NCI-H146 treated with DMSO at 0.1 percent for 48 hours (cell line): ENCODE results near the gene CBLL1.

Experiments used
- DNase-seq: peaks from one replicate; lab custom pipeline; 2025; ENCODE audit not compliant: unreplicated experiment; lab: John Stamatoyannopoulos, UW

CBLL1 gene

GRCh38 chr7:107742678-107743566, 1.0 kb upstream of the CBLL1 start:
- peak; percentile 67 for DNase-seq

GRCh38 chr7:107744345-107744750, 406 bp downstream of the CBLL1 start:
- peak; percentile 56 for DNase-seq

DNA sequence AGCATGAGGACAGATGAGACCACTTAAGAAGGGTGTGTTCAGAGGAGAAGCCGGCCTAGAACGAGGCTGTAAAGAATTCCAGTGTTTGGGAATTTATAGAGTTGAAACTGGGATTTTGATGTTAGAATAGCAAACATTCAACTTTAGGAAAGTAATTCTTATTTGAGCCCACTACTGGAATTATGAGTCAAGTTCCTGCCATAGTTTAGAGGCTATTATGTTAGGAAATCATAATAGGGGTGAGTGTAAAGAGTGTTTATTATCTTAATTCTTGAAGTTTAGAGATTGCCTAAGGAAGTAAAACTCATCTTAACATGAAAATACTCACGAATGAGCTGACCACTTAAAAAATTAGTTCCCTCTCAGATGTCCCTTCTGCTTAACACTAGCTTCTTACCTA, 2.1 kb downstream of the CBLL1 start:
- DNase-seq, result no peak

DNA sequence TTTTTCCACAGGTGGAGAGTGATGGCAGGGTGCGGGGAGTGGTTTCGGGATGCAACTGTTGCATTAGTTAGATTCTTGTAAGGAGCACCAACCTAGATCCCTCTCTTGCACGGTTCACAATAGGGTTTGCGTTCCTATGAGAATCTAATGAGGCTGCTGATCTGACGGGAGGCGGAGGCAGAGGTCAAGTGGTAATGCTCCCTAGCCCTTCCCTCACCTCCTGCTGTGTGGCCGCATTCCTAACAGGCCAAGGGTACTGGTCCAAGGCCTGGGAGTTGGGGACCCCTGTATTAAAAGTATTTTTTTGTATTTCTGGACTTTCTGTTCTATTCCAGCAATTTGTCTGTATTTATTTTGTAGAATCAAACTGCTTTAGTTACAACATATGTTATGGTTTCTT, 7.2 kb downstream of the CBLL1 start:
- no peak for DNase-seq

GRCh38 chr7:107754642-107755041, 10.7 kb downstream of the CBLL1 start:
- no peak for DNase-seq

DNA sequence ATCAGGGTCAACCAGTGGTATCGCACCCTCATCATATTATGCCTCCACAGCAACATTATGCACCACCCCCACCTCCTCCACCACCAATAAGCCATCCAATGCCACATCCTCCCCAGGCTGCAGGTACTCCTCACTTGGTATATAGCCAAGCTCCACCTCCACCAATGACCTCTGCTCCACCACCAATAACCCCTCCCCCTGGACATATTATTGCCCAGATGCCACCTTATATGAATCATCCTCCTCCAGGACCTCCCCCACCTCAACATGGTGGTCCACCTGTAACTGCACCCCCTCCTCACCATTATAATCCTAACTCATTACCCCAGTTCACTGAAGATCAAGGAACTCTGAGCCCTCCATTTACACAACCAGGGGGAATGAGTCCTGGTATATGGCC, 14.7 kb downstream of the CBLL1 start:
- no peak for DNase-seq

DNA sequence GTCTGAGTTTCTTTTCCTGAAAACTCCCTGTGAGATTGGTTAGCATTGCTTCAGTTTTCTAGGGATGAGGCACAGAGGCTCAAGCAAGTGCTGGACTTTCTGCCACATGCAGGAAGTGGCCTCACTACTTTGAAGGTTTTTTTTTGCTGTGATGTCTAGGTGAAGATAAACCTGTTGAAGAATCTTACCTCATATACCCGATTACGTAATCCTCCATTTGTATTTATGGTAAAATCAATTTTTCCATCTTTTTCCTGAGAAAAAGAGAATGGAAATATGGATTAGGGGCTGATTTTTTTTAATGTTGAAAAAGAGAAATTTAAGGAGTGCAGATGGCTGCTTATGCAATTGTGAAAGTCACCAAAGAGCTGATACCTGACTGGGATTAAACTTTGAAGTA, 23.4 kb downstream of the CBLL1 start:
- no peak for DNase-seq

DNA sequence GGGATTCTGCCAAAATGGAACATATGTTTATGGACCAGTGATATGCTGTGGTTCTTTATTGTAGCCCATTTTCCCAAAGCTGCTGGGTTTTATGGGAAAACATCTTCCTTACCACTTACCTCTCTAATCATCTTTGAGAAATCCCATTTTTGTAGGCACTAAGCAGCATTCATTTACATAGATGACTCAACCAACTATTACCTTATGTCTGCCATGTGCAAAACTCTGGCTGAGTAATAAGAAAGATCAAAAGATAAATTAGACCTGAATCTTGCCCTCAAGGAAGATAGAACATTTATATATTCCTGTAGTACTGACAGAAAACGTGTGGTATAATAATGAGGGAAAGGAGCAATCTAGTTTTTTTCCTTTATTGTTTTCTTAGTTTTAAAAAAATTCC, 24.3 kb downstream of the CBLL1 start:
- DNase-seq, result no peak

DNA sequence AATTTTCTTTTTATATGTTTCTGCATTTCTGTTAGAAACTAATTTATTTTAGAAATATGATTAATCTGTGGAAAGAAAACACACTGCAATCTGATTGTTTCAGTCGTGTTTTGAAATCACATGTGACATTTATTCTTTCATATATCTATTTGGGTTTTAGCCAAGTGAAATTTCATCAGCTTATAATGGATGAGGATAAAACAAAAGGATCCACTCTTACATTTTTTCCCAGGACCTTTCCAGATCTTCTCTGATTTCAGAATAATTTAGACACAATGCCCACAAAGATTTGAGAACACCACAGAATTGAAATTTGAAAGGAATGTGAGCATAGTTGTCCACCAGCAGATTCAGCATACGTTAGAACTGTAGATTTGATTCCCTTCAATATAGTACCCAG, 29.1 kb downstream of the CBLL1 start:
- no peak for DNase-seq

- no peak for DNase-seq
These were observed 33.8 kb downstream of the CBLL1 start for GRCh38 chr7:107777702-107778101.

DNA sequence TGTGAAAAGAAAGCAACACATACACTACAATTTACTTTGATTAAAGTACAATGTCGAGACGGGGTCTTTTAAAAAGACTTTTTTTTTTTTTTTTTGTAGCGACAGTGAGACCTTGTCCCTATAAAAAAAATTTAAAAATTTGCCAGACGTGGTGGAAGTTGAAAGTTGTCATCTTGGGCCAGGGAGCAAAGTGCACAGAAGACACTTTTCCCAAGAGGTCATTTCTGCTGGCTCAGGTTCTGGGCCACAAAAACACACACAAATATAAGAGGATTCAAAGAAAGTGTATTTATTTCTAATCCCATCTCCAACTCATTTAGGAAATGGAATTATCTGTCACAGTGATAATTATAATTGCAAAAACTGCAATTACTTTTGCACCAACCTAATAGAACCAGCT, 34.3 kb downstream of the CBLL1 start:
- DNase-seq, result no peak

- no peak for DNase-seq
These were observed 35.7 kb downstream of the CBLL1 start for GRCh38 chr7:107779647-107780099.

DNA sequence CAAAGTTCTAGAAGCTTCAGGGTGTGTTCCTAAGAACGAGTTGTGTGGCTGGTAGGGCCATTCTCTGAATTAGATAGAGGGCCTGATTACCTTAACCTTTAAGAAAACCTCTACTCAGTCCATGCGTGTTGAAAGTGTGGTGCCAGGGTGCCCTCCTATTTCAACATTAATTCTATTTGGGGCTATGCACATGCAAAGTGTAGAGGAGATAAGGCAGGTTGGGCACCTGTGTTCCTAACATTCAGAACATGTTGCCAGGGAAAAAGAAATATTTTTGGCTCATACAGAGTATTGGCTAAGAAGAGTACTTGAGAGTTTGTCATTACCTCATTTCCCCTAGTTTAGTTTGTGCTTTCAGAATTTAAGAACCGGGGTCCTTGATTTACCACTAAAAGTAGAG, 38.4 kb downstream of the CBLL1 start:
- no peak for DNase-seq

GRCh38 chr7:107783648-107784047, 39.7 kb downstream of the CBLL1 start:
- DNase-seq, result no peak

- DNase-seq, result no peak
These were observed 41.2 kb downstream of the CBLL1 start for GRCh38 chr7:107785170-107785569.

DNA sequence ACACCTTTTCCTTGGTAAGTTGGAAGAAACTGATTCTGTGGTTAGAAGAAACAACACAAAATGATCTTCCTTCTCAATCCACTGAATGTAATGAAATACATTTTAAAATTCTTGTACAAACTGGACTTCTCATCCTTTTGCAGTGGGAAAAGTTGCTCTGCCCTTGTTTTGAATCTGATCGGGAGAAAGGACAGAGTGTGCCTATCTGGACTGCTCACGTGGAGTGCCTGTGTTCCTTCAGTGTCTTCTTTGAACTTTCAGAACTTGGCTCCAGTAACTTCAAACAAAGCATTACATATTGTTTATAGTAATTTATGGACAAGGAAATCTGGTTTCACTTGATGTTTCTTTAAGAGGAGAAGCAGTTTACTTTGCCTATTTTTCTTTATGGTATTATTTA, 42.0 kb downstream of the CBLL1 start:
- DNase-seq, result no peak

DNA sequence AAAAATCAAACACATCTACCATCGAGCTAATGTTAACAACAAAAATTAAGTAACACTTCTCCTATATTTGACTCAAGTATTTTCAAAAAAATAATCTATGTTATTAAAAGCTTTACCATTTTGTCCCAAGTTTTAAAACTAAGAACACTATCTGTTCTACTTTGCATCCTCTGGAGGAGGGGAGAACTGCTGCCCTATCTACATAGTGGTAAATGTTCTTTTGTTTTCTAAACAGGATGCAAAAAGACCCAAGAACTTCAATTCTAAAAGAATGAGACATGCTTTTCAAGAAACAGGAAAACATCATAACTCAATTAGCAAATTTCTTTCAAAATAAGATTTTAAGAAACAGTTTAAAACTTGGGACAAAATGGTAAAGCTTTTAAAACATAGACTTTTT, 44.3 kb downstream of the CBLL1 start:
- no peak for DNase-seq

GRCh38 chr7:107788662-107789061, 44.7 kb downstream of the CBLL1 start:
- no peak for DNase-seq

DNA sequence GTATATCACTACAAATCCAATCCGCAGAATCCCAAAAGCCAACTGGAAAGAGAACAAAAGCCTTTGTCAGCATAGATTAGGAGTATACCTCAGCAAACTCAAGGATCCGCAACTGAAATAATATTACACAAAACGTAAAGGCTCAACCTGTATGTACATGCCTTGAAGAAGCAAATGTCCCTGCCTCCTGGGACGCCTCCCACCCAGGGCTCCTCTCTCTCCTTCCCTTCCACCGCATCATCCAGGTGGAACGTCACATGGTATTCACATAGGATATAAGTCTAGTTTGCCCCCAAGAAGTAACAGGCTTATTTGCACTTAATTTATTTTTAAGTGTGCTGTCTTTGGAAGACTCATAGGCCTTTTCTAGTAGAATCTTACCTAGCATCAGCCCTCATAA, 45.7 kb downstream of the CBLL1 start:
- no peak for DNase-seq

DNA sequence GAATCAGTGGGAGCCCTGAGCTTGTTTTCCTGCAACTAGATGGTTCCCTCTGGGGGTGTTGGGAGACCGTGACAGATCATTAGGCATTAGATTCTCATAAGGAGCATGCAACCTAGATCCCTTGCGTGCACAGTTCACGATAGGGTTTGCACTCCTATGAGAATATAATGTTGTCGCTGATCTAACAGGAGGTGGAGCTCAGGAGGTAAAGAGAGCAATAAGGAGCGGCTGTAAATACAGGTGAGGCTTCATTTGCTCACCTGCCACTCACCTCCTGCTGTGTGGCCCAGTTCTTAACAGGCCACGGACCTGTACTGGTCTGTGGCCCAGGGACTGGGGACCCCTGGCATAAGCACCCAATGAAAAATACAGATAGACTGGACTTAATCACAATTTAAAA, 48.4 kb downstream of the CBLL1 start:
- no peak for DNase-seq

DNA sequence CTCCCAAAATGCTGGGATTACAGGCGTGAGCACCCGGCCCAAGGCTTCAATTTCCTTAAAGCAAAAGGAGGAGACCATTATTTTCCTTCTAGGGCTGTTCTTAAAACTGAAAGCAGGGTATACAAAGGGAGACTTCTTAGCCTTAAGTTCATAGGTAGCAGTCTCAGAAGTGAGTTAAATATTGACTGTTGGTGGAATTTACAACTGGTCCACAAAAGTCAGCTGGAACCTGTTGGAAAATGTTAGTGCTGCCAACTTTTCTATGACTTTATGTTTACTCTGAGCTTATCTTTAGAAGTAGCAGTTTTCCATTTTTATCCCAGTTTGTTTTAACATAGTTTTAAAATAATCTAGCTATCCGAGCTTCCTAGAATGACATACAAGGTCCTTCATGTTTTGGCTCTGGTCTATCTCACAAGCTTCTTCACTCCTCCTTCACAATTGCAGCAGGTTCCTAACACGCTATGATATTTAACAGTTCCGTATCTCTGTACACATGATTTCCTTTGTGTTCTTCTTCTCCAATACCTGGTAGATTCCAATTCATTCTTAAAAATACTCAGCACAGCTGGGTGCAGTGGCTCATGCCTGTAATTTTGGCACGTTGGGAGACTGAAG, 55.8 kb downstream of the CBLL1 start:
- DNase-seq, result no peak

DNA sequence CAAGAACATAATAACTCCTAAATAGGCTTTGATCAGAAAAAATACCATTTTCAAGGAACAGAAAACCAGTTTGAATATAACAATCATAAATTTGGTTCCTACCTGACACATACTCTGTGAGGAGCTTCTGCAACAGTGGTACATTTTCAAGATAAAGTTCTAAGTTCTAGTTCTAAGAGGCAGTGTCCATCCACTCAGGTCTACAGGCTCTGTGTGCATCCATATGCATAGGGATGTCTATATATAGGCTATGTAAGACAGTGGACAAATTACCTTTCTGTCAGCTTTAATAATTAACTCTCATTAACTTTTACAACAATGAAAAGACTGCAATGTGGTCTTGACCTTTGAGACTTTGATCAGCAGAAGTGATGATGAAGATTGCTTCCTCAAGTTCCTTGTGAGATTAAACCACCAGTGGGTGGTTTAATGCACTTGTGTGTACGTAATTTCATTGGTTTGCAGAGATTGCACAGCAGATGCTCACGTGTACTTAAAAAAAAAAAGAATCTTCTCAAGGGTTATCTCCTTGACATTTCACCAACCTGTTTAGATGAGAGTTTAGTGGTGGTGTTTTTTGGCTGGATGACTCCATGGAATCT, 59.2 kb downstream of the CBLL1 start, which contains the start of gene SLC26A3:
SLC26A3 (minus strand) TSS at position 215 of the 602 bp plus-strand sequence. CDS start 8,714 bp downstream, outside the sequence.
- DNase-seq, result no peak
